GM21737 (cell line): ENCODE data around the gene FNIP2.
A peak's percentile ranks its signal among the peaks of the same experiment; 100 is the strongest.
"Not testable (repeated sequence)": the region's sequence is repeated elsewhere in the genome, so short reads cannot be mapped to it uniquely, and the experiment has no call there.

ENCODE experiments used
- ATAC-seq: cut with Tn5 transposase; IDR thresholded peaks from one replicate; pipeline ENCODE4 v1.9.1; 2021; ENCODE audit warnings: mild to moderate bottlenecking, moderate library complexity; ENCODE audit not compliant: unreplicated experiment

The FNIP2 gene

GRCh38 chr4:158768555-158769174 lies at the start of gene FNIP2:
TSS of gene FNIP2 (plus strand) at chr4:158769026. CDS start at chr4:158769213, 187 bp downstream.
- ATAC-seq: peak; percentile 81

GRCh38 chr4:158721680-158722079 lies 47.1 kb upstream of the FNIP2 start:
- no peak for ATAC-seq

GRCh38 chr4:158722291-158722916 lies 46.4 kb upstream of the FNIP2 start:
- ATAC-seq: no peak

GRCh38 chr4:158722917-158723793 lies 45.7 kb upstream of the FNIP2 start, which contains the start of gene PPID:
TSS of gene PPID (minus strand) at chr4:158723396. CDS start at chr4:158723288, 108 bp downstream.
- ATAC-seq: peak; percentile 99

GRCh38 chr4:158724637-158725036 lies 44.2 kb upstream of the FNIP2 start:
- ATAC-seq: no peak

- ATAC-seq: no peak
Observed at GRCh38 chr4:158726633-158727032, 42.2 kb upstream of the FNIP2 start.

GRCh38 chr4:158728236-158728635 lies 40.6 kb upstream of the FNIP2 start:
- ATAC-seq: no peak

GRCh38 chr4:158729716-158730559 lies 38.9 kb upstream of the FNIP2 start:
- ATAC-seq: peak; percentile 82

GRCh38 chr4:158738866-158739265 lies 30.0 kb upstream of the FNIP2 start:
- no peak for ATAC-seq

GRCh38 chr4:158739600-158739999 lies 29.2 kb upstream of the FNIP2 start:
- ATAC-seq: no peak

- no peak for ATAC-seq
Observed at GRCh38 chr4:158741326-158742021, 27.4 kb upstream of the FNIP2 start.

- ATAC-seq: not testable (repeated sequence)
Observed at GRCh38 chr4:158746537-158746936, 22.3 kb upstream of the FNIP2 start.

GRCh38 chr4:158750379-158750778 lies 18.4 kb upstream of the FNIP2 start:
- no peak for ATAC-seq

- ATAC-seq: no peak
Observed at GRCh38 chr4:158754385-158755180, 14.2 kb upstream of the FNIP2 start.

- not testable (repeated sequence) for ATAC-seq
Observed at GRCh38 chr4:158755819-158756218, 13.0 kb upstream of the FNIP2 start.

- ATAC-seq: no peak
Observed at GRCh38 chr4:158756588-158756987, 12.2 kb upstream of the FNIP2 start.

GRCh38 chr4:158758142-158758541 lies 10.7 kb upstream of the FNIP2 start:
- ATAC-seq: no peak

GRCh38 chr4:158758703-158759102 lies 10.1 kb upstream of the FNIP2 start:
- ATAC-seq: no peak

GRCh38 chr4:158759539-158759938 lies 9.3 kb upstream of the FNIP2 start:
- ATAC-seq: not testable (repeated sequence)
